HUDEP-2 (cell line): ENCODE results near the gene CEACAM8.
"Not testable (repeated sequence)": the region's sequence is repeated elsewhere in the genome, so short reads cannot be mapped to it uniquely, and the experiment has no call there.

ENCODE experiments used
- DNase-seq, 76 experiments: peaks; one replicate each; lab custom pipeline; 2025; ENCODE audit not compliant: unreplicated experiment in 76 of 76; lab: John Stamatoyannopoulos, UW

The CEACAM8 gene

GRCh38 chr19:42576241-42576640, 18.5 kb downstream of the CEACAM8 start:
- no peak for DNase-seq

DNA sequence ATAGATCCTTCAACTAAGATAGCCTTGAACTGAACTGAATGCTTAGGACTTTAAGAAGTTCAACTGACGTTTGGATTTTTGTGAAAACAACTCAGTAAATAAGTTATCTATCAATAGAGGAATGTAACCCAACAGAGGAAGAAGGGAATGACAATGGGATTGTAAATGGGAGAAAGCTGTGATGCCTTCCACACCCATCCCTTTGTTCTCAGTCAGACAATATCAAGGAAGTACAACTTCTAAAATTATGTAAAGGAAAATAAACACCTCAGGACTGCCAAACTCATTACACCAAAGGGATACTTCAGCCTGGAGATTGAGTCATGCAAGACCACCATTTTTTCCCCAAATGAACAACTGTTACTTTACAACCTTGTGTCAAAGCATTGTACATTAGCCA, 21.1 kb downstream of the CEACAM8 start:
- no peak for DNase-seq

- DNase-seq: no peak
These were observed 23.6 kb downstream of the CEACAM8 start for GRCh38 chr19:42571116-42571515.

- DNase-seq: no peak
These were observed 25.5 kb downstream of the CEACAM8 start for GRCh38 chr19:42569193-42569592.

- DNase-seq: no peak
These were observed 26.7 kb downstream of the CEACAM8 start for GRCh38 chr19:42568006-42568405.

DNA sequence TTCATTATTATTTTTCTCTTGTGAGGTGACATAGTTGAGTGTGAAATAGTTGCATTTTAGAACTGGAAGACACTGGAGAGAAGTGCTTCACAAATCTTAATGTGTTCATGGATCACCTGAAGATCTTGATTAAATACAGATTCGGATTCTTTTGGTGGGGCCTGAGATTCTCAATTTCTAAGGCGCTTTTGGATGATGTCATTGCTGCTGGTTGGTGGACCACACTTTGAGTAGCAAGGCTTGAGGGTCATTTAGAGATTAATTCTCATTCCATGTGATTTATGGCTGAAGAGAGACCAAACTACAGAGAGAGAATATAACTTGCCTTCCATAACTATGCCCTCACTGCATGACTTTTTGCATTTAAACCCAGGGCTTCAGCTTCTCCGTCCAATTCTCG, 27.2 kb downstream of the CEACAM8 start:
- no peak for DNase-seq

DNA sequence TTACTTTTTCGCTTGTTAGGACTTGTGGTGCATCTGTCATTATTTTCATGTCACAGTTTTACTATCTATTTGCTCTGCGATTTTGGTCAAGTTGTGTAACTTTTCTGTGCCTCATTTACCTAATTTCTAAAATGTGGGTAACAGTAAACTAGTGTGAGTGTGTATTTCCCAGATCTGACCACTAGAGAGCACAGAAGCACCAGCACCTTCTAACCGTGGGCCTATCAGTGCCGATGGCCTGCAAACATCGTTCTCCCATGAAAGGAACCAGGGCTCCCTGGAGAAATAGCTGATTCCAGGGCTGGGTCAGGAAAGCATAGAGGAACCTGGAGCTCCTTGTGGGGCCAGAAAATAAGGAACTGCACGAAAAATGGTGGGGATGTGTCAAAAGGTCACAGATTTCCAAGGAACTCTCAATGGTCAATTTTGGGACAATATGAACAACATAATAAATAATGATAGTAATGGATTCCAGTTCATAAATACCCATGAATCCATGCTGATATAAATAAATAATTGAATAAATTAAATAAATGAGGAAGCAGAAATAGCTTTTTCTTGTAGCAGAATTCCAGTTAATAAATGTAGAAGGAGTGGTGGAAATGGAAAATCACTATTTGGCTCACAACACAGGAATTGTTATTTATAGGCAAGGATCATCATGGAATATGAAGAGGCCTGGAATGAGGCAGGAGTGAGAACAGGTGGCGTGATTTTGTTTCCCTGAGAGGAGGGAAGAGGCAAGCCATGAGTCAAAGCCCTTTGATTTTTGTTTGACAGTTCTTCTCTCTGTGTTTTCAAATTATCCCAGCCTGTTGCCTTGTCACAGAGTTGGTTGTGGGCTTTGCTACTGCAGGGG, 31.1 kb downstream of the CEACAM8 start:
- DNase-seq: peak in 12 of 76 experiments; percentile 8 to 51 (median 16)

DNA sequence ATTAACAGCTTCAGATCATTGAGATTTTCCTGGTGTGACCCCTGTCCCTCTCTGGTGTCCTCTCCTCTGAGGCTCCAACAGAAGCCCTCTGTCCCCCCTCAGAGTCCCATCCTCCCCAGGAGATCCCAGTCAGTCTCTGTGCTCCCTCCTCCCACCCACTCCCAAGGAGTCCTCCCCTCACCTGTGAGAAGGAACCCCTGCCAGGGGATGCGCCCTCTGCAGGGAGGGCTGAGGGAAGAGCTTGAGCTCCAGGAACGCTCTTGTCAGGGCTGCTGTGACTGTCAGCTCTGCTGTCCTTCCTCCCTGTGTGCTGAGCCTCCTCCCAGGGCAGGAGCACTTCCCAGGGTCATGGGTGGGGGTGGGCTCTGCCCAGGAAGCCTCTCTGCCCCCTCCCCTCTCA, 33.2 kb downstream of the CEACAM8 start:
- DNase-seq: no peak

DNA sequence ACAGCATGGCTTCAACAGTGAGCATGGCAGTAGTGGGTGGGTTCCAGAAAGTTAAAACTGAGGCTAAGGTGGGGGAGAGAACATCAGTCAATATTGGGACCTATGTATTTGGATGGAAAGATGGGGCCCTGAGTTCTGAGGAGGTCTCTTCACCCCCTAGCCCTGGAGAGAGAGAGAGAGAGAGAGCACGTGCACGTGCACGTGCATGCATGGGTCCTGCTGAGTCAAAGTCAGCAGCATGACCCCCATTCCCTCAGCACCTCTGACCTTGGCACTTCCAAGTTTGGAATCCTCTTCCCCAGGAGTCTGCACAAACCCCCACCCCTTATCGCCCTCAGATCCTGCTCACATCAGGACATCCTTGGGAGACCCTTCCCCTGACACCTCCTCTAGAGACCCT, 34.0 kb downstream of the CEACAM8 start:
- DNase-seq: no peak

GRCh38 chr19:42558450-42559150, 36.1 kb downstream of the CEACAM8 start:
- no peak for DNase-seq

DNA sequence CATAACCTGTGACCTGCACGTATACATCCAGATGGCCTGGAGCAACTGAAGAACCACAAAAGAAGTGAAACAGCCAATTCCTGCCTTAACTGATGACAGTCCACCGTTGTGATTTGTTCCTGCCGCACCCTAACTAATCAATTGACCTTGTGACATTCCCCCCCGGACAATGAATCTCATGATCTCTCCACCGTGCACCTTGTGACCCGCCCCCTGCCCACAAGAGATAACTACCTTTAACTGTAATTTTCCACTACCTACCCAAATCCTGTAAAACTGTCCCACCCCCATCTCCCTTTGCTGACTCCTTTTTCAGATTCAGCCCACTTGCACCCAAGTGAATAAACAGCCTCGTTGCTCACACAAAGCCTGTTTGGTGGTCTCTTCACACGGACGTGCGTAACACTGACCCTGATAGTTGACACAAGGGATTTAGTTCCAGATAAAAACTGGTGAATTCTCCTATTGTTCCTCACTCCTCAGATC, 37.3 kb downstream of the CEACAM8 start:
- DNase-seq: not testable (repeated sequence)

DNA sequence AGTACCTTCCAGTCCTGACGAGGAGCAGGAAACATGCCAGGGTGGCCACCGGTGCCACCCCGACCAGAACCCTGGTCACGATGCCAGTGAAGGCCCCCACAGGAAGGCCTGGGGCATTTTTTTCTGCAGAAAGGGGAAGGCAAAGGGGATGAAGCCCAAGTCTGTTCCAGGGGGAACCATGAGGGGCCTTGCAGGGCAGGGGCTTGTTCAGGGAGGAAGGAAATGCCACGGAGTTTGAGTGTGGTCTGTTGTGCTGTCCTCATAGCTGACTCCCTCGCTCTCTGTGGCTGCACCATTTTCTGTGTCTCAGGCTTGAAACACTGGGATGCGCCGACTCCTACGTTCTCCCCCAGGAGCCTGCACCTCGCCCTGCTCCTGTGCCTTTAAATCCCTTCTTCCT, 38.9 kb downstream of the CEACAM8 start:
- DNase-seq: no peak

DNA sequence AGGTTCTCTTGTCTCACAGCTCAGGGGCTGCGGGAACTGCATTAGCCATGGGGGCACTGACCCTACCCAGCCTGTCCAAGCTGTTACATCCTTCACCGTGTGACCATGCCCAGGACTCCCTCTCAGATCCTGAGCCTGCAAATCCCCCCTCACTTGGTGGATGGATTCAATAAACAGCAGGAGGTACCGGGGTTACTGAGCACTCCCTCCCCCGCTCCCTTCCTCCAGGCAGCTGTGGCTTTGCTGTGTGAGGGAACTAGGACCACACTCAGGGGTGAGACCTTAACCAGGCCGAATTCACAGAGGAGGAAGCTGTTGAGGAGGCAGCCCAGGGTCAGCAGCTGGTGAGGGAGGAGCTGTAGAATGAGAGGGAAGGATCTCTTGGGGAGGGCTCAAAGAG, 39.4 kb downstream of the CEACAM8 start:
- DNase-seq: no peak

- no peak for DNase-seq
These were observed 40.6 kb downstream of the CEACAM8 start for GRCh38 chr19:42554046-42554575.

DNA sequence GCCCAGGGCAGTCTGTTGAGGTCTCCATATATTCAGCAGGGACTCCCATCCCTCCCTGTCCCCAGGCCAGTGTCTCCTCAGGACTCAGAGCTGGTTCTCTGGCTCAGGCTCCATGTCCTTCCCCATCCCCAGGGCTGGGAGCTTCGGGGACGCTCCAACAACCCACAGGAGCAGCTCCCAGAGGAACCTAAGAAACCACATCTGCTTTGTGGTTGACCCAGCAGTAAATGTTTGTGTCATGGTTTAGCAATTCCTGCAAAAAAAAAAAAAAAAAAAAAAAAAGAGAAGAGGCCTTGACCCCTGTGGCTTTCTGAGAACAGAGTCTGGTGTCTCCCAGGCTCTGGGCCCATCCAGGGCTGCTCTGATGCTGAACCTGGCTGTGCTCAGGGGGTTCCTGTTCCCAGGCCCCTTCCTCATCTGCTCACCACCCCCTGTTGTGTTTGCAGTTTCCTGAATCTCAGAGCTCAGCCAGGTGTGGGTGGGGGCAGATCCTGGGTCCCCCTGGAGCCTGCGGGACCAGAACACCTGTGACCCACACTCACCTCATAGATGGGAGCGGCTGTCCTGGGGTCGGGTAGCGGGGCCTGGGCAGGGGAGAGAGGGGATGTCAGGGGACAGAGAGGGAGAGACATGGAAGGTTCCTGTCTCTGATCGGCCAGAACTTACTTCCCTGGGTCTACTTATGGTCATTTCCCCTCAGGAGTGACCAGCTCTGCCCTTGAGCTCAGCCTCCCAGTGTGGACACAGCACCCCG, 41.3 kb downstream of the CEACAM8 start:
- DNase-seq: no peak

GRCh38 chr19:42552086-42553065, 42.3 kb downstream of the CEACAM8 start:
- DNase-seq: no peak

DNA sequence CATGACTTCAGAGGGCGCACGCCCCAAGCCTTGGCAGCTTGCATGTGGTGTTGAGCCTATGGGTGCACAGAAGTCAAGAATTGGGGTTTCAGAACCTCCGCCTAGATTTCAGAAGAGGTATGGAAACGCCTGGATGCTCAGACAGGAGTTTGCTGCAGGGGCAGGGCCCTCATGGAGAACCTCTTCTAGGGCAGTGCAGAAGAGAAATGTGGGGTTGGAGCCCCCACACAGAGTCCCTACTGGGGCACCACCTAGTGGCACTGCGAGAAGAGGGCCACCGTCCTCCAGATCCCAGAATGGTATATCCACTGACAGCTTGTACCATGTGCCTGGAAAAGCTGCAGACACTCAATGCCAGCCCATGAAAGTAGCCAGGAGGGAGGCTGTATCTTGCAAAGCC, 44.2 kb downstream of the CEACAM8 start:
- not testable (repeated sequence) for DNase-seq

DNA sequence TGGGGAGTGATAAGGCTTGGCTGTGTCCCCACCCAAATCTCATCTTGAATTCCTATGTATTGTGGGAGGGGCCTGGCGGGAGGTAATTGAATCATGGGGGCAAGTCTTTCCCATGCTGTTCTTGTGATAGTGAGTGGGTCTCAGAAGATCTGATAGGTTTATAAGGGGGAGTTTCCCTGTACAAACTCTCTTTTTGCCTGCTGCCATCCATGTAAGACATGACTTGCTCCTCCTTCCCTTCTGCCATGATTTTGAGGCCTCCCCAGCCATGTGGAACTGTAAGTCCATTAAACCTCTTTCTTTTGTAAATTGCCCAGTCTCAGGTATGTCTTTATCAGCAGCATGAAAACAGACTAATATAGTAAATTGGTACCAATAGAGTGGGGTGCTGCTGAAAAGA, 45.7 kb downstream of the CEACAM8 start:
- DNase-seq: not testable (repeated sequence)

GRCh38 chr19:42548552-42548951, 46.2 kb downstream of the CEACAM8 start:
- DNase-seq: no peak

DNA sequence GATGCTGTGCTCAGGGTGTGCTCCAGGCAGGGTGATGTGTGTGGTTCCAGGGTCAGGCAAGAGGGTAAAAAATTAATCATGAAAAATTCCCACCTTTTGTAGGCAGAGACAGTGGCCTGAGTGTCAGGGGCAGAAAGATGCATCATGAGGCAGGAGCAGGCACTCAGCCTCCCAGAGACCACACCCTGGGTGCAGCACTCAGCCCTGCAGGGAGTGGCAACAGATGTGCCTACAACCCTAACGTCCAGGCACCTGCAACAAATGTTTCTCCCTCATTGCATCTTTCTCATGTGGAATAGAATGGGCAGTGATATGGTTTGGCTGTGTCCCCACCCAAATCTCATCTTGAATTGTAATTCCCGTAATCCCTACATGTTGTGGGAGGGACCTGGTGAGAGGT, 46.8 kb downstream of the CEACAM8 start:
- DNase-seq: no peak
